ENCODE results near the gene CSTF1.

The CSTF1 gene

DNA sequence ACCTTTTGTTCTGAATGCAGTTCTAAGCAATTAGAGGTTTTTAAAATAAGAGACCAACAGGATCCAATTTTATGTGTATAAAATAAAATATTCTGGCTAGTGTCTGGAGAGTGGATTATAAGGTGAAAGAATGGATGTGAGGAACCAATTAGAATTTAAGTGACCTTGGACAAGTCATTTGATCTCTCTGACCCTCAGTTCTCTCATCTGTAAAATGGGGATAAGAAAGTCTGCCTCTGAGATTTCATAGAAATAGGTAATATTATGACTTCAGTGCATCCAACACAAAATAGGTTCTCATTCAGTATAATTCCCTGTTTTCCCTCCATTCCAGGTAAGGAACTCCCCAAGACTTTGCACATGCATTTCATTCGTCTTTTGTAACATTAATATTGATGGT lies 38.5 kb downstream of the CSTF1 start:
- no peak for DNase-seq

DNA sequence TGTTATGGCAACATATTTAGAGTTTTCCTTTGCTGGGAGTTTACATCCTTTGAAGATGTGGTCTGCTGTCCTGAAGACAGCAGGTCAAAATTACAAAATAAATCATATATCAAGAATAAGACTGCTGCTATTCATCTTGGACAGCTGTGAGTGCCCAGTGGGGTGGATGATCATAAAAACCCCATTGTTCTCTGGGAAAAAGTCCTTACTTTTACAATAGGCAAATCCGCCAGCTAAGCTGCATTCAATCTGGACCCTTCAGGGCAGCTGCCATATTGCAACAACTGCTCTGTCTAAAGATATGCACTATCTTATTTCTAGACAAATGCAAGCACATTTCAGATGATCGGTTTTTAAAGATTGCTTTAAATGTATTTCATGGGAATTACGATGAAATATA lies 39.0 kb downstream of the CSTF1 start:
- no peak for DNase-seq

DNA sequence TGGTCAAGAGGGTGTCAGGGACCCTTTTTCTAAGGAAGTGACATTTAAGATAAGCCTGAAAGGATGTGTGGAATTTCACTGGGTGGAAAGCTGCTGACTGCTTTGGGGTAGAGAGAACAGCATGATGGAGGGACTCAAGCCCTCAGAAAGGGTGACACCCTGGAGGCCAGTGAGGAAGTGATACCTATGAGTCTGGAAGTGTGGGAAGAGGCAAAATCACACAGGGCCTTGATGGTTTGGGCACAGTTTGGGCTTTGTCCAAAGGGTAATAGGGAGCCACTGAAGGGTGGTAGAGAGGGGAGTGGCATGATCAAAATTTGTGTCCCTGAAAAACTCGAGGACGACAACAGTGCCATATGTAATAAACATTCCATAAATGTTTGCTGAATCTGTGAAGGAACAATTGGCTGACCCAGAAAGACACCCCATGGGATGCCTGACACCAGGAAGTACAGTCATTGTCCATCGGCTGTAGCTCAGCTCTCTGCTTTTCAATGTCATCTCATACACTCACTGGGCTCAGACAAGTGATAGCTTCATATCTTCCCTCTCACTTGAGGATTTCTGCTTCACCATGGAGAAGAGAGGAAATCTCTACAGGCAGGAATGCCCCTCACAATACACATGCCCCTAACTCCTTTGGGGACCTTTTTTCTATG lies 40.9 kb downstream of the CSTF1 start:
- DNase-seq: no peak

DNA sequence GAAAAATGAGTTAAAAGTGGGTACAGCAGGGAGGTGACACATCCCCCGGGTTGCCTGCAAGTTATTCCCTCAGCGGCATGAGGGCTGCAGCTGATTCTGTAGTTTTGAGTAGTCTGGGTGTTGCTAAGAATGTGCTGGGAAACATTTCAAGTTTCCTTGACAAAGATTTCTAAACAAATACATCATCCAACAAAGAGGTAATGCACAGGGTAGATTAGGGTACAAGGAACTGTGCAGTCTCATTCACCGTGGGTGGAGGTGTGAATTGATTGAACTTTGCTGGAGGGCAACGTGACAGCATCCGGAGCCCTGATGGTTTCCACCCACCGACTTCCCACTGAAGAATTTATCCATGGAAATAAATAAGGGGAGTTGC lies 41.4 kb downstream of the CSTF1 start:
- no peak for DNase-seq

DNA sequence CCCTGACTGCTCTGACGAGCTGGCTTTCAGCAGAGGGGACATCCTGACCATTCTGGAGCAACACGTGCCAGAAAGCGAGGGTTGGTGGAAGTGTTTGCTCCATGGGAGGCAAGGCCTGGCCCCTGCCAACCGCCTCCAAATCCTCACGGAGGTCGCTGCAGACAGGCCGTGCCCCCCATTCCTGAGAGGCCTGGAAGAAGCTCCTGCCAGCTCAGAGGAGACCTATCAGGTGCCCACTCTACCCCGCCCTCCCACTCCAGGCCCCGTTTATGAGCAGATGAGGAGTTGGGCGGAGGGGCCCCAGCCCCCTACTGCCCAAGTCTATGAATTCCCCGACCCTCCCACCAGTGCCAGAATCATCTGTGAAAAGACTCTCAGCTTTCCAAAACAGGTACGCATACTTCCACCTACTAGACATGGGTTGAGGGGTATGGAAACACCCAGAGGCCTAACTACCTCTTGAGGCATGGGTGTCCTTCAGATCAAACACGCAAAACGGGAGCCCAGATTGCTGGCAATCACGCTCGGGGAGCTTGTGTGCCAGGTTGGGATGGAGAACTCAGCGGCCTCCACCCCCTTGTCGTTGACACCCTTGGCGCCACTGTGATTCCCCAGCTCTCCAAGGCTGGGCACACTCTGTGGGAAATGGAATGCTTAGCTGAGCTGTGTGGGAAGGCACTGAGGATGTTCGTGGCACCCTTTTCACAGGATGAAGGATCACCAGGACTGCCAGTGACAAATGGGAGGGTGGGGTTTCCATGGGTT lies 44.9 kb downstream of the CSTF1 start:
- no peak for DNase-seq

DNA sequence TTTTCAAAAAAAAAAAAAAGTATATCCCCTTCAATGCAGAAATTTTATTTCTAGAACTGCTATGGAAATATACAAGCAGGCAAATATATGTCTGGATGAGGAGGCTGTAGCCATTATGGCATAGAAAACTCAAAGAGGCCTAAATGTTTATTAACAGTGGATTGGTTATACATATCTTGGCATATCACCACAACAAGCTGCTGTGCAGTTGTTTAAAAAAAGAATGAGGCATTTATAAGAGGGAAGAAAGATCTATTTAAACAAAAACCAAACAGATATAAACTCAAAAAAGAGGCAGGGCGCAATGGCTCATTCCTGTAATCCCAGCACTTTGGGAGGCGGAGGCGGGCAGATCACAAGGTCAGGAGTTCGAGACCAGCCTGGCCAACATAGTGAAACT lies 45.8 kb downstream of the CSTF1 start:
- no peak for DNase-seq

DNA sequence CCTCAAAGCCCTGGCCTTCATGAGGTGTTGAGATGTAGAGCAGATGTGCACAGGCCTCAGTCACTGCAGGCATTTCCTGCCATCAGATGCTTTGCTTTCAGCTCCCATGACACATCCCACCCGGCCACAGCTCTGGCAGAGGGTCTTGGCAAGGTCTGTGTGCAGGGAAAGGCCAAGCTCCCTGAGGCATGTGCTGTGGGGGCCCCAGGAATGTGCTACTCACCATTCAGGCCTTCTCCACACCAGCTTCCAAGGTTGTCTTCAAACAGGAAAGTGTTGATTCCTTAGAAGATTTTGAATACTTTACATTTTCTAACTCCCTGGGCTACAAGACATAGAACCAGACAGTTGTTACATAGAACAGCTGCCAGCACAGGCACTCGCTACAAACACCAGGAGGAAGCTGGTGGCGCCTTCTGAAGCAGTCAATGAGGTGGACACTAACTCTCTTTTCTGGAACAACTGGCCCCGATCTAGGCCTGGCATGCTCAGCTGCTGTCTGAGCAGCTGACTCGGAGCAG lies 47.4 kb downstream of the CSTF1 start:
- no peak for DNase-seq

DNA sequence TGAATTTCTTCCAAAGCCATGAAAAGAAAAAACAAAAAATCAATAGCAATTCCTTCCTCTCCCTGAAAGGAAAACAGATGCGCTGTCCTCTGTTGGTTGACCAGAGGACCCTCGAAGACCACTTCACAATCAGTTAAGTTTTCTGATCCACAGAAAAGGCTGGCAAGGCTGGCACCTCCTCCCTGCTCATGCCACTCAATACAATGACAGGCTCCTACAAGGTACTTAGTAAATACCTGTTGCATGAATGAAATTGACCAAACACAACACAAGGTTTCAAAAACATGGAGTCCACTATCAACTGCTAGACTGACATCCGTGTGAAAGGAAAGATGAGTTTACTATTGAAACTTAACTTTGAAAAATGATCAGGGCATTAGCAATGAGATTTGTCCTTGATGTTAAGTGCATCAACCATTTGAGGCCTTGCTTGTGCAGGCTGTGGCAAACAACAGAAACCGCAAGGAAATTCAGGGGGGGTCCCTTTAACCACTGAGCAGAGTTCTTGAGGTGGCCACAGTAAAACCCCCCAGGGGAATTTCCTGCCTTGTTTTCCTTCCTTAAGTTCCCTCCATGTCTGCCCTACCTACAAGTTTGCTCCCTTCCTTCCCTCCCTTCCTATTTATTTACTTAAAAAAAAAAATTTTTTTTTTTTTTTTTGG lies 48.0 kb downstream of the CSTF1 start:
- no peak for DNase-seq

DNA sequence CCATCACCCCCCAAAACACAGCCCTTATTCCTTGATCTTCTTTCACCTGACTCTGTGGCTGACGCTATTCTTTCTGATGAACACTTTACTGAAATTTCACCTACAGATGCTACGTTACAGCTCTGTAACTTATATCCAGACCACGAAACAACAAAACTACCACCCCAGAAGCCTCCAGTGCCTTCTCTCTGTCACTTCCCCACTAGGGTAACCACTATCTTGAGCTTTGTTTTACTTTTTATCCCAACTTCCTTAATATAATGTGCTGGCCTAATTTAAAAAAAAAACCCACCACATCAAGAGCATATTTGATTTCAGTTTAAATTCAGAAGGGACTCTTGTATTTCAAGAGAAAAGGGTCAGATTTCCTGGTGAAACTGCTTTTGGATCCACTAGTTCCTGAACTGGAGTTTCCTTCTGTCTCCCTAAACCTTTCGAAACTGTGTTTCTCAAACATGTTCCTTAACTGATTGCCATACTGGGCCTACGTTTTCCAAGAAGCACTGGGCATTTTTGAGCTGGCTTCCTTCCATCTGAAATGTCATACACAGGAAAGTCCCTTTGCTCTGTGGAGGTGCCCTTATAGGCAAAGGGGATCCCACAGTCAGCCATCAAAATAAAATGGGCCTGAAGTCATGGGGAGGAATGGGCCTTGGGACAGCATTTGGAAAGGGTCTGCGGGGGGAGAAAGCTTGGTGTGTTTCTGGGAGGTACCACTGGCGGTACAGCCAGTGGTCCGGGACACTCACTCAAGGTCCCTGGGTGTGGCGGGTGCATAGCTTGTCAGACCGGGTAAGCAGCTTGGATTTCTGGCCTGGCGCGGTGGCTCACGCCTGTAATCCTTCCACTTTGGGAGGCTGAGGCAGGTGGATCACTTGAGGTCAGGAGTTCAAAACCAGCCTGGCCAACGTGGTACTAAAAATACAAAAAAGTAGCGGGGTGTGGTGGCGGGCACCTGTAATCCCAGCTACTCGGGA lies 50.2 kb downstream of the CSTF1 start:
- no peak for DNase-seq

DNA sequence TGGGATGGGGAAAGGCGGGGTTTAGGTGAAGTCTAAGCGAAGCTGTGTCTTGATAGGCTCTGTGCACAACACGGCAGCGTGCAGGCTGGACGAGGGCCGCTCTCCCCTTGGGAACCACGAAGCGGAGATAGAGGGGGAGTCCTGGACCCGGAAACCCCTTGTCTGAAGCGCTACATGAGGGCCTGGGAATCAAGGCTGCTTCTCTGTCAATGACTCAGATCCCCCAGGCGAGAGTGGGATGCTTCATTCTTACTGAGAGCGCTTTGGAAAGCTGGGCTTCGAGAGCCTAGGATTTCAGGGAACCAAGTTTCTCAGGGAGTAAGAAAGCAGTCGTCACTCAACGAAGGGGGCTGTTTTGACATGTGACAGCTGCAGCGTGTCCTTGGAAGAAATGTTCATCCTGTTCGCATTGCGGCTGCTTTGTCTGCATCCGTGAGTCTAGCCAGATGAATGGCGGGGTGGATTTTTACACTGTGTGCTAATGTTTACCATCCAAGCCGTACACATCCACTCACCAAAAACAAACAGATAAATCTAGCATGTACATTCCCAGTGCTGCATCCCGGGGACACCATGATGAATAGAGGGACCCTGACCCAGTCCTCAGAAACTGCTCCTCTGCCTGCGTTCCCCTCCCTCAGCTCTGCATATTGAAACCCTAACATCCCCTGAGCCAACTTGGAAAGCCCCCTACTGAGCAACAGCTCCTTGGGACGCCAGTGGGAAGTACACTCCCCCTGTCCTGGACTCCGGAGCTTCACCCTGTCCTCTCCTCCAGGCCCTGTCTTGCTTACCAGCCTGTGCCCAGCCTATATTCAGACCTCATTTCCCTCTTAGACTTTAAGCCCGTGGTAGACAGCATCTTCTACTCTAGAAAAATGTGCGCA lies 51.5 kb downstream of the CSTF1 start:
- no peak for DNase-seq

DNA sequence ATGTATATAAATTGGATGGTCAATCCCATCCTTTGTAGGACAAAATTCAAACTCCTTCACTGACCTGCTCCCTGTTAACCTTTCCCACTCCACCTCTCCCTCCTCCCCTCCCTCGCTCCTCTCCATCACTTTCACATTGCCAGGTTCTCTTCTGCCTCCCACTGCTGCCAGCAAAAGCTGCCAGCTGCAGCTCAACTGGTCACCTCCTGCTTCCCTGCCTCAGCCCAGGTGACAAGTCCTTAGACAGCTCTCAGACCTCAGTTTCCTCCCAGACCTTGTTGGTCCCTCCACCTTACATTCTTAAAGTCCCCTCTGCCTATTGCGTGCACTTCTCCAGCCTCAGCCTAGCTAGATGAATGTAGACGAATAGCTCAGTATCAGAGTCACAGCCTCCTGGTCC lies 52.7 kb downstream of the CSTF1 start:
- no peak for DNase-seq

DNA sequence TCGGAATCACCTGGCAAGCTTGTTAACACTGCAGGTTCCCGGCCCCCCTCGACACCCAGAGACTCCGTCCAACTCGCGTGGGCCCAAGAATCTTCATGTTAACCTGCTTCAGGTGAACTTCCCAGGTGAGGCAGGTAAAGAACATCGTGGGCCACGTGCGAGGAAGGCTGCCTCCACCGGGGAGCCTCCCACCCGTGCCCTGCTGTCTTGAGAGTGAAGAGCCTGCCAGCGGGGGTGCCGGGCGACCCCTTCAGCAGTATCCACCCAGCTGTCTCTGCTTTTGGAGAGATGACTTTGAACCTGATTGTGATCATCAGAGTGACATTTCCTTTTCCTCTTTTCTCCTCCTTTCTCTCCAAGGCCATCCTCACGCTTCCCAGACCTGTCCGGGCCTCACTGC lies 53.1 kb downstream of the CSTF1 start:
- no peak for DNase-seq

DNA sequence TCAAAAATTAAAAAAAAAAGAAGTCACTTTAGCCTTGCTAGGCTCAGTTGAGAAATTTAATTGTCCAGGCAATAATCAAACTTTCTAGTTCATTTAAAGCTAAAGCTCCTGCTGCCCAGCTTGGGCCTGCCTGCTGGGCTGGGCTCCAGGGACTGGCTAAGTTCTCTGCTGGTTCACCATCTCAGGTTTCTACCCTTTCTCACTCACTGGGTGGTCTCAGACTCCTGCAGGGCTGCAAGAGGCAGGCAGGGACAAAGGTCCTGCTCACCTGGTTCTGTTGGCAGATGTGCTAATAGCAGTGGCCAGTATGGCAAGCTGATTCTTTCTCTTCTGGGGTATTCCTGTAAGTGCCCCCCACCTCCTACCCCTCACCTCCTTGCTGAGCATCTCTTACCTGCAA lies 54.8 kb downstream of the CSTF1 start:
- DNase-seq: no peak

DNA sequence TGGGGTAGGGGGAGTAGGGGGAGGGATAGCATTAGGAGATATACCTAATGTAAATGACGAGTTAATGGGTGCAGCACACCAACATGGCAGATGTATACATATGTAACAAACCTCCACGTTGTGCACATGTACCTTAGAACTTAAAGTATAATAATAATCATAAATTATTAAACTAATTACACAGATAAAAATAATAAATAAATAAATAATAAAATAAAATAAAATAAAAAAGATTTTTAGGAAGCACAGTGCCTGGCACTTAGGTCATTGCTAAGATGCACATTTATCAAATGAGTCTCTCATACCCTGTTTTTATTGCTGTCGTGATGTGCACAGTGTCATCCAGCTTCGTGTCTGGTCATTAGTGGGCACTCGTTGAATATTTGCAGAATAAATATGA lies 57.0 kb downstream of the CSTF1 start:
- no peak for DNase-seq

DNA sequence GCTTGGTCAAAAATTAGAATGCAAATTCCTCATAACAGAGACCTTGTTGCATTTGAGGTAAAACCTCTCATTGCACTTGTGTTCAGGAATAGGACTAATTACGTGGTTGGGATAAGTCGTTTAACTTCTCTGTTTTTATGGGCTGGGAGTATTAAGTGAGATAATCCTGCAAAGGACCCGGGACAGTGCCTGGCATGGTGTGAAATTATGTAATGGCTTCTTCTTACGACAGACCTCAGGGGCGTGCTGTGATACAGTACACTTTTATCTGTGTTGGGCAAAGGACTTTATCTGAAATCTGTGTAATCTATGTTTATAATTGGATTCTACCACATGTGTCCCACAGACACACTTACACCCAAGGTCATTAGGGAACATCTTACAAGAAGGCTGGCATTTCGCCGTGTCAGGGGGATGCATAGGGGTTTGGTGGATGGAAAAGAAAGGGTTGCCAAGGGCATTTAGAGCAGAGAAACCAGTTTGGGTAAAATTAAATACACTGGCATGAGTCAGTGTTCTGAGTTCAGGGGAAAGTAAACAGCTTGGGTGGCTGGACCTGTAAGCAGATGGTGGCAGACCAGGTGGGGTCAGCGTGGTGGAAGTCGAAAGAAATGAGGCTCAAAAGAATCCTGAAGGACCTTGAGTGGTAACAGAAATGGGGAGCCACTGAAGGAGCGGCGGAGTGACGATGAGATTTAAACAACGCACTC lies 58.8 kb downstream of the CSTF1 start:
- no peak for DNase-seq

DNA sequence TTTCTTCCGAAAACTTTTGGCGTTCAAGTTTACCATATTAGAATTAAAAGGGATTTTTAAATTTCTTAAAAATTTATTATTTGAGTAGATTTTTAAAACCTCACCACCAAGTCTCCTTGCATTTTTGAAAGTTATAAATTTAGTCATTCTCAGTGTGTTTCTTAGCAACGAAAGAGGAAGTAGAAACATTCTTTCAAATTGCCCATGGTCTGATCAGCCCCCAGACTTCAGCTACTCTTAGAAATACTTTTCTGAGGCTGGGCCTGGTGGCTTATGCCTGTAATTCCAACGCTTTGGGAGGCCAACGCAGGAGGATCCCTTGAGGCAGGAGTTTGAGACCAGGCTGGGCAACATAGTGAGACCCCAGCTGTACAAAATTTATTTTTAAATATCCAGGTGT lies 60.9 kb downstream of the CSTF1 start:
- no peak for DNase-seq

DNA sequence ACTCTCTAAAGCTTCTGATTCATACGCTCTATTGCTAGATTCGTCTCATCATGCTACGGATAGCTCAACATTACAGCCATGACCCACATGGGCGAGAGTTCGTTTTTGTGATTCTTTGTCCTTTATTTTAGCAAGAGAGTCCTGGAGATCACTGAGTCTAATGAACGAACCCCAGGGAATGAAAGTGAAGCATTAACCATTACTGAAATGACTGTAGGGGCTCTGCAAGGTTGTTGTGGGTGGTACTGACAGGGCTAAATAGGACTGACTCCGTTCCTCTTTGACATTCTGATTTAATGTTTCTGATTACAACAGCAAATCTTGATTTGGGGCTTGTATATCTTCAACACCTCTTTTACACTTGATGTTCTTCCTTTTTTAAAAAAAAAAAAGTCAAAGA lies 62.3 kb downstream of the CSTF1 start:
- DNase-seq: no peak
